ENCODE measurements around the gene PSMD3. TPM values are rescaled to one million over a fixed set of nuclear protein-coding genes. Genes with fewer than 3 reads are reported as not detected.

PSMD3 gene
- total and polyA plus RNA-seq, 7 donors = 137 to 392 (median 221) TPM

GRCh38 chr17:39975801-39976200, 4.8 kb upstream of the PSMD3 start:
- Histone ChIP-seq H3K27ac (no peak overlapping the region), H3K4me3 (no peak overlapping the region), H3K36me3 (ENCODE audit: insufficient read depth in 1 of 2, low read depth in 1 of 2) (no peaks in the 10 kb centered on the region), H3K27me3 (ENCODE audit: insufficient read depth in 3 of 3, low read length in 2 of 3) (peaks cover 0 to 11% (median 2%) of the 10 kb centered on the region in 3 donors), H3K4me1 (no peaks in the 10 kb centered on the region), H3K9me3 (no peaks in the 10 kb centered on the region)
- ATAC-seq (no peak), DNase-seq (no peak)
- 54 to 57% (median 55%) methylated on average over 4 of the region's 4 CpGs for WGBS, 3 donors
- no peak for TF ChIP-seq CTCF (IDR thresholded peaks at IDR 0.05)
- intact Hi-C loops (cut with DNase I) = no loop called here

- Histone ChIP-seq H3K27me3 (ENCODE audit: insufficient read depth in 3 of 3, low read length in 2 of 3) (peaks cover 0 to 3% (median 2%) of the 10 kb centered on the region in 3 donors), H3K27ac (no peak overlapping the region), H3K9me3 (no peaks in the 10 kb centered on the region), H3K4me1 (peaks cover 17% of the 10 kb centered on the region), H3K36me3 (ENCODE audit: insufficient read depth in 1 of 2, low read depth in 1 of 2) (peaks cover 0 to 11% of the 10 kb centered on the region in 2 donors), H3K4me3 (no peak overlapping the region)
- WGBS, 3 donors = 68 to 82% (median 74%) methylated on average over 5 of the region's 5 CpGs
- ATAC-seq (no peak), DNase-seq (no peak)
- TF ChIP-seq CTCF (IDR thresholded peaks at IDR 0.05) = no peak
- intact Hi-C loops (cut with DNase I) = loop anchor here (1.0 to 2.0 kb wide), 2 partner anchors 16 to 20 kb away; partner anchors contain the start of gene GSDMA (in 1 of the 2)
Measured at GRCh38 chr17:39979016-39979670, 1.5 kb upstream of the PSMD3 start.

GRCh38 chr17:39979893-39980350, 685 bp upstream of the PSMD3 start:
- H3K27ac ChIP-seq = peak overlapping the region; percentile 90
- peak; percentile 6 to 26 (median 10) for ATAC-seq
- intact Hi-C loops (cut with DNase I) = loop anchor here (1.0 to 2.0 kb wide), 2 partner anchors 17 to 21 kb away; partner anchors contain the start of gene GSDMA (in 1 of the 2)

GRCh38 chr17:39981207-39981741, 667 bp downstream of the PSMD3 start:
- DNase-seq (no peak), ATAC-seq (peak in 3 of 4 donors; percentile 3 to 27 (median 6))
- peak overlapping the region; percentile 90 for H3K27ac ChIP-seq
- peaks cover 17% of the 10 kb centered on the region for H3K4me1 ChIP-seq
- no peak for TF ChIP-seq CTCF (IDR thresholded peaks at IDR 0.05)
- intact Hi-C loops (cut with DNase I) = no loop called here
- H3K4me3 ChIP-seq = peak overlapping the region; percentile 77
- WGBS, 3 donors = 0 to 1% (median 1%) methylated on average over 13 to 15 of the region's 15 CpGs
- peaks cover 0 to 32% of the 10 kb centered on the region in 2 donors for H3K36me3 ChIP-seq (ENCODE audit: insufficient read depth in 1 of 2, low read depth in 1 of 2)
- H3K9me3 ChIP-seq = no peaks in the 10 kb centered on the region
- peaks cover 0 to 3% (median 2%) of the 10 kb centered on the region in 3 donors for H3K27me3 ChIP-seq (ENCODE audit: insufficient read depth in 3 of 3, low read length in 2 of 3)

More at GRCh38 chr17:39979893-39980350, 685 bp upstream of the PSMD3 start:
- 1% methylated on average over 10 of the region's 10 CpGs for WGBS, 3 donors
- H3K9me3 ChIP-seq = no peaks in the 10 kb centered on the region
- no peak for DNase-seq
- H3K36me3 ChIP-seq (ENCODE audit: insufficient read depth in 1 of 2, low read depth in 1 of 2) = peaks cover 0 to 19% of the 10 kb centered on the region in 2 donors
- H3K4me1 ChIP-seq = peaks cover 17% of the 10 kb centered on the region
- peaks cover 0 to 3% (median 2%) of the 10 kb centered on the region in 3 donors for H3K27me3 ChIP-seq (ENCODE audit: insufficient read depth in 3 of 3, low read length in 2 of 3)
- no peak for TF ChIP-seq CTCF (IDR thresholded peaks at IDR 0.05)
- H3K4me3 ChIP-seq = peak overlapping the region; percentile 77
